GM18870 (cell line): ENCODE data around the gene STC2.

ENCODE experiments used
- ATAC-seq: cut with Tn5 transposase; IDR thresholded peaks from one replicate; pipeline ENCODE4 v1.9.1; 2021; ENCODE audit warnings: moderate library complexity; ENCODE audit not compliant: unreplicated experiment

The STC2 gene

GRCh38 chr5:173314166-173314952 is 13.9 kb downstream of the STC2 start:
- no peak for ATAC-seq

GRCh38 chr5:173313351-173313801 is 14.8 kb downstream of the STC2 start:
- no peak for ATAC-seq

- no peak for ATAC-seq
These were observed 15.4 kb downstream of the STC2 start for GRCh38 chr5:173312821-173313220.

- no peak for ATAC-seq
These were observed 16.2 kb downstream of the STC2 start for GRCh38 chr5:173311818-173312585.

GRCh38 chr5:173310861-173311785 is 17.1 kb downstream of the STC2 start:
- ATAC-seq, result no peak

GRCh38 chr5:173310218-173310769 is 17.9 kb downstream of the STC2 start:
- no peak for ATAC-seq

- no peak for ATAC-seq
These were observed 18.5 kb downstream of the STC2 start for GRCh38 chr5:173309731-173310130.

- ATAC-seq, result no peak
These were observed 20.0 kb downstream of the STC2 start for GRCh38 chr5:173308226-173308625.

- ATAC-seq, result no peak
These were observed 20.5 kb downstream of the STC2 start for GRCh38 chr5:173307695-173308094.

GRCh38 chr5:173306695-173307094 is 21.5 kb downstream of the STC2 start:
- no peak for ATAC-seq

GRCh38 chr5:173304591-173304988 is 23.6 kb downstream of the STC2 start:
- ATAC-seq, result no peak

- ATAC-seq, result no peak
These were observed 24.2 kb downstream of the STC2 start for GRCh38 chr5:173303878-173304590.

- no peak for ATAC-seq
These were observed 25.6 kb downstream of the STC2 start for GRCh38 chr5:173302546-173303155.

GRCh38 chr5:173301695-173302545 is 26.3 kb downstream of the STC2 start:
- no peak for ATAC-seq

GRCh38 chr5:173300389-173301047 is 27.7 kb downstream of the STC2 start:
- no peak for ATAC-seq

- no peak for ATAC-seq
These were observed 28.4 kb downstream of the STC2 start for GRCh38 chr5:173299820-173300219.

GRCh38 chr5:173298213-173298926 is 29.8 kb downstream of the STC2 start:
- no peak for ATAC-seq

GRCh38 chr5:173297813-173298212 is 30.4 kb downstream of the STC2 start:
- ATAC-seq, result no peak
